ENCODE measurements around the gene OR6C68. TPM values are rescaled to one million over a fixed set of nuclear protein-coding genes. Genes with fewer than 3 reads are reported as not detected.
"Not testable (repeated sequence)": the region's sequence is repeated elsewhere in the genome, so short reads cannot be mapped to it uniquely, and the experiment has no call there.

The OR6C68 gene
- total RNA-seq, 3 donors from 2014 or later, result not detected

DNA sequence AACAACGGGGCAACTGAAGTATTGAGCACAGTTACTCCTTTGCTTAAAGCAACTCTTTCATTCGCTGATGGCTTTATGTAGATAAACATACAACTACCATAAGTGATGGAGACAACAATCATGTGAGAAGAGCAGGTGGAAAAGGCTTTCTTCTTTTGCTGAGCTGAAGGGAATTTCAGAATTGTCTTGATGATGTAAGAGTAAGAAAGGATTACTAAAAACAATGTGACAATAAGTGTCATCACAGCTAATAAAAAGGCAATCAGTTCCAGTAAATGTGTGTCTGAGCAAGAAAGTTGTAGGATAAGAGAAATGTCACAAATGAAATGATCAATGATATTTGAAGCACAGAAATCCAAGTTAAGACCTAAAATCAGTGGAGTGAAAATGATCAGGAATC, 22.9 kb upstream of the OR6C68 start:
- intact Hi-C loops (cut with DNase I; ENCODE audit: low total_unique reads), result no loop called here
- Histone ChIP-seq H3K36me3 (no peaks in the 10 kb centered on the region), H3K4me1 (no peaks in the 10 kb centered on the region), H3K27ac (no peak overlapping the region), H3K4me3 (no peak overlapping the region), H3K9me3 (peaks cover 0 to 2% of the 10 kb centered on the region in 2 donors), H3K27me3 (no peaks in the 10 kb centered on the region)
- DNase-seq (ENCODE audit: low spot score in 2 of 2), result no peak
- TF ChIP-seq, protein P1, sequence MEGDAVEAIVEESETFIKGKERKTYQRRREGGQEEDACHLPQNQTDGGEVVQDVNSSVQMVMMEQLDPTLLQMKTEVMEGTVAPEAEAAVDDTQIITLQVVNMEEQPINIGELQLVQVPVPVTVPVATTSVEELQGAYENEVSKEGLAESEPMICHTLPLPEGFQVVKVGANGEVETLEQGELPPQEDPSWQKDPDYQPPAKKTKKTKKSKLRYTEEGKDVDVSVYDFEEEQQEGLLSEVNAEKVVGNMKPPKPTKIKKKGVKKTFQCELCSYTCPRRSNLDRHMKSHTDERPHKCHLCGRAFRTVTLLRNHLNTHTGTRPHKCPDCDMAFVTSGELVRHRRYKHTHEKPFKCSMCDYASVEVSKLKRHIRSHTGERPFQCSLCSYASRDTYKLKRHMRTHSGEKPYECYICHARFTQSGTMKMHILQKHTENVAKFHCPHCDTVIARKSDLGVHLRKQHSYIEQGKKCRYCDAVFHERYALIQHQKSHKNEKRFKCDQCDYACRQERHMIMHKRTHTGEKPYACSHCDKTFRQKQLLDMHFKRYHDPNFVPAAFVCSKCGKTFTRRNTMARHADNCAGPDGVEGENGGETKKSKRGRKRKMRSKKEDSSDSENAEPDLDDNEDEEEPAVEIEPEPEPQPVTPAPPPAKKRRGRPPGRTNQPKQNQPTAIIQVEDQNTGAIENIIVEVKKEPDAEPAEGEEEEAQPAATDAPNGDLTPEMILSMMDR (IDR thresholded peaks at IDR 0.05), result no peak
- TF ChIP-seq POLR2AphosphoS5 (IDR thresholded peaks at IDR 0.05) (no peak), POLR2A (IDR thresholded peaks at IDR 0.05) (no peak)

DNA sequence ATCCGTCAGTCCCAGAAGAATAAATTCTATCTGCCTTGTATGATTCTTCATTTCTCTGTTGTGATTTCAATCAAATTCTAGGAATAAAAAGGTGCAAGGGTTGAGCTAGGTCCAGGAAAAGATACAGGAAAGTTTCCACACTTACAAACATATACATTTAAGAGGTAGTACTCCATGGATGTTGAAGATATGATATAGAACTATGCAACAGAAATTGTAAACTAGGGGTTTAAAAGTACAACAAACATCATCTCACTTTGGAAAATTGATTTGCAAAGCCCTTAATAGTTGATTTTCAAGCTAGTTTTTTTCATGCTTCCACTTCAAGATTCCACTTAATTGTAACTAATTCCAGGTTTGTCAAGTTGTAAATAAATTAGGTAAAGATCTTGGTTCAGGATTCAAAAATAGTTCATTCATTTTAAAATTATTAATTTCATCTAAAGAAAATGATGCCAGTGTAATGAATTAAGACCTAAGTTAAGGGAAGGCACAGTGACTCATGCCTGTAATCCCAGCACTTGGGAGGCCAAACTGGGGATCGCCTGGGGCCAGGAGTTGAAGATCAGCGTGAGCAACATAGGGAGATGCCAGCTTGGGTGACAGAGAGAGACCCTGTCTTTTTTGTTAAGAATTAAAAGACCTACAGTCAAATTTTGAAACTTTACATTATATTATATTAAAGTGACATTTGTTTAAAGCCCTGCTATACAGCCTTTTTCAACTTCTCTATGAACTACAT, 21.9 kb upstream of the OR6C68 start, which contains the start of gene OR6C70:
TSS of gene OR6C70 (minus strand) at position 51 of the 742 bp plus-strand sequence. CDS start at position 51, 0 bp downstream.
- DNase-seq (ENCODE audit: low spot score in 2 of 2), result no peak
- H3K27me3 ChIP-seq, result no peaks in the 10 kb centered on the region
- no peak within 1 kb of the TSS for H3K4me3 ChIP-seq
- no peaks in the 10 kb centered on the region for H3K9me3 ChIP-seq
- no peaks in the 10 kb centered on the region for H3K36me3 ChIP-seq
- no peak within 1 kb of the TSS for H3K27ac ChIP-seq
- TF ChIP-seq POLR2A (IDR thresholded peaks at IDR 0.05) (no peak), POLR2AphosphoS5 (IDR thresholded peaks at IDR 0.05) (no peak)
- TF ChIP-seq, protein P1 (IDR thresholded peaks at IDR 0.05), result no peak
- intact Hi-C loops (cut with DNase I; ENCODE audit: low total_unique reads), result no loop called here
- H3K4me1 ChIP-seq, result no peaks in the 10 kb centered on the region

DNA sequence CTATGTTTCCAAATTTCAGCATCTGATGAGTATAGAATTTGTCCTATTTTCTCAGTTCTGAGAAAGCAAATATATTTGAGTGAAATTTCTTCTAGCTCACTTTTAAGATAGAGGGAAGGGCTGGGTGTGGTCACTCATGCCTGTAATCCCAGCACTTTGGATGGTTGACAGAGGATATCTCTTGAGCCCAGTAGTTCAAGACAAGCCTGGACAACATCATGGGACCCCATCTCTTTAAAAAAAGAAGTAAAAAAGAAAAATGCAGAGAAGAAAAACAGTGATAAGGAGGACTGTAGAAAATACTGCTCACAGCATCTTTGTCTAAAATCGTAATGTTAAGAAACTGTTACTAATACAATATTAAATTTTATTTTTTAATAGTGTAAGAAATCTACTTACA, 19.9 kb upstream of the OR6C68 start:
- Histone ChIP-seq H3K27ac (no peak overlapping the region), H3K36me3 (no peaks in the 10 kb centered on the region), H3K4me3 (no peak overlapping the region), H3K4me1 (no peaks in the 10 kb centered on the region), H3K9me3 (no peaks in the 10 kb centered on the region), H3K27me3 (no peaks in the 10 kb centered on the region)
- intact Hi-C loops (cut with DNase I; ENCODE audit: low total_unique reads), result no loop called here
- no peak for DNase-seq (ENCODE audit: low spot score in 2 of 2)
- TF ChIP-seq POLR2AphosphoS5 (IDR thresholded peaks at IDR 0.05) (no peak), POLR2A (IDR thresholded peaks at IDR 0.05) (no peak)
- TF ChIP-seq, protein P1 (IDR thresholded peaks at IDR 0.05), result no peak

DNA sequence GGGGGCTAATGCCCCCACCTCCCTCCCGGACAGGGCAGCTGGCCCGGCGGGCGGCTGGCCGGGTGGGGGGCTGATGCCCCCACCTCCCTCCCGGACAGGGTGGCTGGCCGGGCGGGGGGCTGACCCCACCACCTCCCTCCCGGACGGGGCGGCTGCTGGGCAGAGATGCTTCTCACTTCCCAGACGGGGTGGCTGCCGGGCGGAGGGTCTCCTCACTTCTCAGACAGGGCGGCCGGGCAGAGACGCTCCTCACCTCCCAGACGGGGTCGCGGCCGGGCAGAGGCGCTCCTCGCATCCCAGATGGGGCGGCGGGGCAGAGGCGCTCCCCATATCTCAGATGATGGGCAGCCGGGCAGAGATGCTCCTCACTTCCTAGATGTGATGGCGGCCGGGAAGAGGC, 13.0 kb upstream of the OR6C68 start:
- intact Hi-C loops (cut with DNase I; ENCODE audit: low total_unique reads); H3K4me1 ChIP-seq; H3K27me3 ChIP-seq; H3K4me3 ChIP-seq; H3K36me3 ChIP-seq; H3K27ac ChIP-seq; H3K9me3 ChIP-seq; DNase-seq (ENCODE audit: low spot score in 2 of 2): not testable (repeated sequence)

DNA sequence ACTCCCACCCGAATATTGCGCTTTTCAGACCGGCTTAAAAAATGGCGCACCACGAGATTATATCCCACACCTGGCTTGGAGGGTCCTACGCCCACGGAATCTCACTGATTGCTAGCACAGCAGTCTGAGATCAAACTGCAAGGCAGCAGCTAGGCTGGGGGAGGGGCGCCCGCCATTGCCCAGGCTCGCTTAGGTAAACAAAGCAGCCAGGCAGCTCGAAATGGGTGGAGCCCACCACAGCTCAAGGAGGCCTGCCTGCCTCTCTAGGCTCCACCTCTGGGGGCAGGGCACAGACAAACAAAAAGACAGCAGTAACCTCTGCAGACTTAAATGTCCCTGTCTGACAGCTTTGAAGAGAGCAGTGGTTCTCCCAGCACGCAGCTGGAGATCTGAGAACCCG, 7.9 kb upstream of the OR6C68 start:
- not testable (repeated sequence) for H3K4me3 ChIP-seq; H3K27me3 ChIP-seq; DNase-seq (ENCODE audit: low spot score in 2 of 2); H3K4me1 ChIP-seq; H3K36me3 ChIP-seq; H3K27ac ChIP-seq; H3K9me3 ChIP-seq
- intact Hi-C loops (cut with DNase I; ENCODE audit: low total_unique reads), result loop anchor here (10.0 kb wide), 1 partner anchor 639 kb away; no protein-coding TSS in a partner anchor

DNA sequence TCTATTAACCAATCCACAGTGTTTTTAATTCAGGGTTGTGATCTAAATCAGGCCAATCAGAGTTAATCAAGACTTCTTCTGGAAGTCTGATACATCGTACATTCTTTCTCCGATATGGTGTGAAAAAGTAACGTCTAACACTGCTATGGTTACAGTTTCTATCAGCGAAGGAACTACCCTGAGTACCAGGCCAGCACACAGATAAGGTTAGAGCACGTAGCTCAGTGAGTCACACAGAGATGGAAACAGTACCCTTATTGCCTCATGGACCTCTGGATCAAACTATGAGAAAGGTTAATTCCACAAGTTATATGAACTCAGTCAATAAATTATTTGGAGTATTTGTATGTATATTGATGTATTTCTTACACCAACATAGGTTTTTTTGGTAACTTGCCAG, 3.3 kb downstream of the OR6C68 start:
- DNase-seq (ENCODE audit: low spot score in 2 of 2), result no peak
- H3K4me1 ChIP-seq, result no peaks in the 10 kb centered on the region
- H3K27ac ChIP-seq, result no peak overlapping the region
- intact Hi-C loops (cut with DNase I; ENCODE audit: low total_unique reads), result no loop called here
- no peaks in the 10 kb centered on the region for H3K9me3 ChIP-seq
- TF ChIP-seq, protein P1 (IDR thresholded peaks at IDR 0.05), result no peak
- TF ChIP-seq POLR2AphosphoS5 (IDR thresholded peaks at IDR 0.05), result no peak
- TF ChIP-seq POLR2A (IDR thresholded peaks at IDR 0.05), result no peak
- H3K36me3 ChIP-seq, result no peaks in the 10 kb centered on the region
- no peak overlapping the region for H3K4me3 ChIP-seq
- no peaks in the 10 kb centered on the region for H3K27me3 ChIP-seq

Measured in breast epithelium (tissue), 4 donors.